Astrocyte (in vitro differentiated cells and primary cell): Measurements from ENCODE around the gene ADGRB3. TPM values are rescaled to one million over a fixed set of nuclear protein-coding genes. Genes with fewer than 3 reads are reported as not detected.
"Not testable (repeated sequence)": the region's sequence is repeated elsewhere in the genome, so short reads cannot be mapped to it uniquely, and the experiment has no call there.

Source experiments
- DNase-seq: peaks from one replicate; pipeline ENCODE4 v3.0.0-alpha.2; 2010; ENCODE audit warnings: low read depth
- FAIRE-seq: peaks from 2 replicates; lab custom pipeline; 2011; peaks lifted over from hg19 to GRCh38; lab: Jason Lieb, UNC
- H2AFZ ChIP-seq: 2 replicates; pipeline ENCODE4 v1.6.0; 2012; ENCODE audit warnings: low read depth, low read length, inconsistent platforms
- H3K27ac ChIP-seq: 2 replicates; pipeline ENCODE4 v1.5.1; 2011; ENCODE audit warnings: low read depth, low read length, inconsistent platforms
- H3K27me3 ChIP-seq: 2 replicates; pipeline ENCODE4 v1.6.0; 2011; ENCODE audit warnings: low read length, inconsistent platforms; ENCODE audit not compliant: insufficient read depth
- H3K36me3 ChIP-seq: 2 replicates; pipeline ENCODE4 v1.5.1; 2011; ENCODE audit warnings: low read length, inconsistent platforms; ENCODE audit not compliant: insufficient read depth
- H3K4me1 ChIP-seq: 2 replicates; pipeline ENCODE4 v1.5.1; 2011; ENCODE audit warnings: low read length, inconsistent platforms; ENCODE audit not compliant: insufficient read depth
- H3K4me2 ChIP-seq: 2 replicates; pipeline ENCODE4 v1.6.0; 2012; ENCODE audit warnings: low read length, inconsistent platforms
- H3K4me3 ChIP-seq: 2 replicates; pipeline ENCODE4 v1.5.1; 2011; ENCODE audit warnings: low read depth, mild to moderate bottlenecking, low read length, inconsistent platforms; ENCODE audit not compliant: insufficient read depth
- H3K79me2 ChIP-seq: 2 replicates; pipeline ENCODE4 v1.6.0; 2012; ENCODE audit warnings: mild to moderate bottlenecking, low read length, inconsistent platforms; ENCODE audit not compliant: insufficient read depth
- H3K9ac ChIP-seq: 2 replicates; pipeline ENCODE4 v1.6.0; 2012; ENCODE audit warnings: mild to moderate bottlenecking, low read length, inconsistent platforms
- H3K9me3 ChIP-seq: 2 replicates; pipeline ENCODE4 v1.5.1; 2012; ENCODE audit warnings: low read depth, mild to moderate bottlenecking, low read length, inconsistent platforms; ENCODE audit not compliant: insufficient read depth
- H4K20me1 ChIP-seq: 2 replicates; pipeline ENCODE4 v1.6.0; 2012; ENCODE audit warnings: low read length, inconsistent platforms; ENCODE audit not compliant: insufficient read depth
- H3K27ac Mint-ChIP-seq: one replicate; pipeline ENCODE4 v1.8.0; 2021; ENCODE audit warnings: mild to moderate bottlenecking, mixed read lengths; ENCODE audit not compliant: unreplicated experiment
- H3K27me3 Mint-ChIP-seq: one replicate; pipeline ENCODE4 v1.8.0; 2021; ENCODE audit warnings: low read depth, mixed read lengths; ENCODE audit not compliant: unreplicated experiment
- H3K36me3 Mint-ChIP-seq: one replicate; pipeline ENCODE4 v1.8.0; 2021; ENCODE audit warnings: low read depth, mixed read lengths; ENCODE audit not compliant: unreplicated experiment
- H3K4me1 Mint-ChIP-seq: one replicate; pipeline ENCODE4 v1.8.0; 2021; ENCODE audit warnings: low read depth, mixed read lengths; ENCODE audit not compliant: unreplicated experiment
- H3K4me3 Mint-ChIP-seq: one replicate; pipeline ENCODE4 v1.8.0; 2021; ENCODE audit warnings: mild to moderate bottlenecking, moderate library complexity, mixed read lengths; ENCODE audit not compliant: unreplicated experiment
- H3K9me3 Mint-ChIP-seq: one replicate; pipeline ENCODE4 v1.8.0; 2021; ENCODE audit warnings: mild to moderate bottlenecking, mixed read lengths; ENCODE audit not compliant: unreplicated experiment
- EZH2 ChIP-seq: IDR thresholded peaks from 2 replicates; pipeline ENCODE4 v1.6.1; 2012; ENCODE audit warnings: mild to moderate bottlenecking, low read length, inconsistent platforms; ENCODE audit not compliant: insufficient read depth
- total RNA-seq: library from RNA; stranded (reverse); gene quantifications from 2 replicates; pipeline ENCODE4 v1.2.1, GENCODE V29; 2021
- TF ChIP-seq, protein P1 (sequence below): IDR thresholded peaks from 2 replicates; pipeline ENCODE4 v1.5.1; 2011; ENCODE audit warnings: low read depth, mild to moderate bottlenecking, inconsistent platforms, low read length, moderate library complexity; ENCODE audit not compliant: insufficient read depth

ADGRB3 gene
- total RNA-seq, 1 donor from 2014 or later = 0.77 TPM

DNA sequence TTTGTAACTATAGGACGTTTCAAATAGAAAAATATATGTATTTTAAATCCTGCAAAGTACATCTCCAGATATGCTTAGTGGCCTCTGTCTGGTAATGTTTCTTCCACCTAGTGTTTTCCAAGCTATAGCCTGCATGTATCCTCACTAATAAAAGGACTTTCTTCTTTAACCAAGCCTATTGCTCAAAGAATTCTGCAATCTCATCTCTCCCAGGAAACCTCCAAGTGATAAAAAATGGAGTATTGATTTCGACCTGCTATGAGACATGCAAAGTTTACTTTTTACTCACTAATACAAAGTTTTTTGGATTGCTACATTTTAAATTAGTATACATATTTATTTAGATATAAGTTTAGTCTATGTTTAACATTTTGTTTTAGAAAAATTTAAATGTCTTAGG, 23.3 kb downstream of the ADGRB3 start:
- Histone ChIP-seq H4K20me1 (no peaks in the 10 kb centered on the region), H2AFZ (no peak overlapping the region), H3K79me2 (no peaks in the 10 kb centered on the region), H3K27me3 (no peaks in the 10 kb centered on the region), H3K27ac (no peak overlapping the region), H3K4me1 (no peaks in the 10 kb centered on the region), H3K4me2 (no peak overlapping the region), H3K4me3 (no peak overlapping the region), H3K9me3 (no peaks in the 10 kb centered on the region), H3K36me3 (no peaks in the 10 kb centered on the region), H3K9ac (no peak overlapping the region)
- no peak overlapping the region for H3K4me3 Mint-ChIP-seq
- no peak overlapping the region for H3K27ac Mint-ChIP-seq
- no peak for DNase-seq
- no peaks in the 10 kb centered on the region for H3K27me3 Mint-ChIP-seq
- H3K4me1 Mint-ChIP-seq = no peaks in the 10 kb centered on the region
- no peak for FAIRE-seq
- no peak for TF ChIP-seq EZH2
- TF ChIP-seq, protein P1, sequence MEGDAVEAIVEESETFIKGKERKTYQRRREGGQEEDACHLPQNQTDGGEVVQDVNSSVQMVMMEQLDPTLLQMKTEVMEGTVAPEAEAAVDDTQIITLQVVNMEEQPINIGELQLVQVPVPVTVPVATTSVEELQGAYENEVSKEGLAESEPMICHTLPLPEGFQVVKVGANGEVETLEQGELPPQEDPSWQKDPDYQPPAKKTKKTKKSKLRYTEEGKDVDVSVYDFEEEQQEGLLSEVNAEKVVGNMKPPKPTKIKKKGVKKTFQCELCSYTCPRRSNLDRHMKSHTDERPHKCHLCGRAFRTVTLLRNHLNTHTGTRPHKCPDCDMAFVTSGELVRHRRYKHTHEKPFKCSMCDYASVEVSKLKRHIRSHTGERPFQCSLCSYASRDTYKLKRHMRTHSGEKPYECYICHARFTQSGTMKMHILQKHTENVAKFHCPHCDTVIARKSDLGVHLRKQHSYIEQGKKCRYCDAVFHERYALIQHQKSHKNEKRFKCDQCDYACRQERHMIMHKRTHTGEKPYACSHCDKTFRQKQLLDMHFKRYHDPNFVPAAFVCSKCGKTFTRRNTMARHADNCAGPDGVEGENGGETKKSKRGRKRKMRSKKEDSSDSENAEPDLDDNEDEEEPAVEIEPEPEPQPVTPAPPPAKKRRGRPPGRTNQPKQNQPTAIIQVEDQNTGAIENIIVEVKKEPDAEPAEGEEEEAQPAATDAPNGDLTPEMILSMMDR = no peak
- no peaks in the 10 kb centered on the region for H3K36me3 Mint-ChIP-seq
- no peaks in the 10 kb centered on the region for H3K9me3 Mint-ChIP-seq

- Mint-ChIP-seq H3K27ac (no peak overlapping the region), H3K9me3 (no peaks in the 10 kb centered on the region), H3K4me1 (peaks cover 5% of the 10 kb centered on the region), H3K27me3 (no peaks in the 10 kb centered on the region), H3K4me3 (no peak overlapping the region), H3K36me3 (no peaks in the 10 kb centered on the region)
- Histone ChIP-seq H3K4me2 (no peak overlapping the region), H3K4me1 (no peaks in the 10 kb centered on the region), H3K36me3 (no peaks in the 10 kb centered on the region), H3K79me2 (no peaks in the 10 kb centered on the region), H3K9me3 (no peaks in the 10 kb centered on the region), H3K27me3 (no peaks in the 10 kb centered on the region), H3K27ac (no peak overlapping the region), H3K4me3 (no peak overlapping the region), H4K20me1 (no peaks in the 10 kb centered on the region), H3K9ac (no peak overlapping the region), H2AFZ (no peak overlapping the region)
- DNase-seq = no peak
- FAIRE-seq = no peak
- TF ChIP-seq, protein P1 = no peak
- no peak for TF ChIP-seq EZH2
These were observed 38.2 kb downstream of the ADGRB3 start for GRCh38 chr6:68673255-68673654.

DNA sequence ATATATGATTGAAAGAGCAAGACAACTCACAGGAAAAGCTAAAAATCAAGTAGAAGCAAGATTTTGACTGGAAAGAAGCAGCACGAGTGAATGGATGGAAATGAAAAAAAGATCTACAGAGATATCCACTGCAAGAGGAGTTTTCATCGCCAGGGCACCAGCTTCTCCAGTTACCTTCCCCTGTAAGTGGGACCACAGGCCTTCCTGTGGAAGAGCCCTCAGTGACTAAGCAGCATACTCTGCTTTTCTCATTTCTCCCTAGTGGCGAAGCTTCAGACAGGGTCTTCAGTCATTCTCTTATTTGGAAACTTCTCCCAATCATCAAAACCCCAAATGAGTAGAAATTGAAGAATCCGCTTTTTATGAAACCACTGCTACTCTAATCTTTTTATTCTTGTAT, 40.5 kb downstream of the ADGRB3 start:
- no peaks in the 10 kb centered on the region for H3K36me3 Mint-ChIP-seq
- H3K4me1 Mint-ChIP-seq = peaks cover 5% of the 10 kb centered on the region
- Histone ChIP-seq H3K27ac (no peak overlapping the region), H3K9ac (no peak overlapping the region), H3K9me3 (no peaks in the 10 kb centered on the region), H4K20me1 (no peaks in the 10 kb centered on the region), H3K27me3 (no peaks in the 10 kb centered on the region), H3K4me3 (no peak overlapping the region), H3K4me2 (no peak overlapping the region), H3K79me2 (no peaks in the 10 kb centered on the region), H3K36me3 (no peaks in the 10 kb centered on the region), H2AFZ (no peak overlapping the region), H3K4me1 (no peaks in the 10 kb centered on the region)
- FAIRE-seq = no peak
- no peaks in the 10 kb centered on the region for H3K27me3 Mint-ChIP-seq
- no peak overlapping the region for H3K27ac Mint-ChIP-seq
- no peak overlapping the region for H3K4me3 Mint-ChIP-seq
- no peak for DNase-seq
- TF ChIP-seq, protein P1 = no peak
- no peaks in the 10 kb centered on the region for H3K9me3 Mint-ChIP-seq

DNA sequence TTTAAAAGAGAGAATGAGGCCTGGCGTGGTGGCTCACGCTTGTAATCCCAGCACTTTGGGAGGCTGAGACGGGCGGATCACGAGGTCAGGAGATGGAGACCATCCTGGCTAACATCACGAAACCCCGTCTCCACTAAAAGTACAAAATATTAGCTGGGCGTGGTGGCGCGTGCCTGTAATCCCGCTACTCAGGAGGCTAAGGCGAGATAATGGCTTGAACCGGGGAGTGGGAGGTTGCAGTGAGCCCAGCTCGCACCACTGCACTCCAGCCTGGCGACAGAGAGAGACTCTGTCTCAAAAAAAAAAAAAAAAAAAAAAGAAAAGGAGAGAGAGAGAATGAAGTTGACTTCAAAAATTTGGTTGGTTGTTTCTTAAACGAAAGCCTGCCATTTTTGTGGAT, 41.0 kb downstream of the ADGRB3 start:
- H3K4me1 Mint-ChIP-seq, H3K4me3 Mint-ChIP-seq, H3K9me3 ChIP-seq, H3K36me3 ChIP-seq, H4K20me1 ChIP-seq, H3K9ac ChIP-seq, H3K27ac ChIP-seq, H3K4me2 ChIP-seq, DNase-seq, H3K79me2 ChIP-seq, H3K36me3 Mint-ChIP-seq, H3K27me3 Mint-ChIP-seq, H3K9me3 Mint-ChIP-seq, H2AFZ ChIP-seq, H3K27ac Mint-ChIP-seq, H3K27me3 ChIP-seq, FAIRE-seq, H3K4me3 ChIP-seq, H3K4me1 ChIP-seq: not testable (repeated sequence)
